Activated naive CD4-positive, alpha-beta T cell treated with anti-CD3 and anti-CD28 coated beads, Interleukin-2, amount 50 U/mL, for 16 hours (primary cell): ENCODE results near the gene SPINK9.

Source experiments
- DNase-seq: peaks from one replicate; pipeline ENCODE4 v3.0.0-alpha.2; 2020

SPINK9 gene, protein sequence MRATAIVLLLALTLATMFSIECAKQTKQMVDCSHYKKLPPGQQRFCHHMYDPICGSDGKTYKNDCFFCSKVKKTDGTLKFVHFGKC

DNA sequence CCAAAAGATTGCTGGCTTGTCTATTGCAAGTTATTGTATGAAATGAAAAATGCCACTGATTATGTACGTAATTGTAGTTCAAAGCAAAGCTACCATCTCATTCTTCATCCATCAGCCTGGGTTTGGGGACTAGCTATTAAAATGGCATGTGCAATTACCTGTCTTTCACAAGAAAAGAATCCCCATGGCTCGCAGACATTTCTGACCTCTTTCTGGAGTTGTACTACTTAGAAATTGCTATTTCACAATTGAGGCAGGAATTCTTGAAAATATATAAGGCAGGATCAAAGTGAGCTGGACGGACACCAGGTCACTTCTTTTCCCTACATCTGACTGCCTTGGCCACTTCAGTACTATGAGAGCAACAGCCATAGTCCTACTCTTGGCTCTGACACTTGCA, at the start of gene SPINK9:
Gene SPINK9, plus strand, starts transcription at position 301 of the 400 bp plus-strand sequence. Its CDS starts 55 bp downstream, at position 356.
- DNase-seq = no peak

DNA sequence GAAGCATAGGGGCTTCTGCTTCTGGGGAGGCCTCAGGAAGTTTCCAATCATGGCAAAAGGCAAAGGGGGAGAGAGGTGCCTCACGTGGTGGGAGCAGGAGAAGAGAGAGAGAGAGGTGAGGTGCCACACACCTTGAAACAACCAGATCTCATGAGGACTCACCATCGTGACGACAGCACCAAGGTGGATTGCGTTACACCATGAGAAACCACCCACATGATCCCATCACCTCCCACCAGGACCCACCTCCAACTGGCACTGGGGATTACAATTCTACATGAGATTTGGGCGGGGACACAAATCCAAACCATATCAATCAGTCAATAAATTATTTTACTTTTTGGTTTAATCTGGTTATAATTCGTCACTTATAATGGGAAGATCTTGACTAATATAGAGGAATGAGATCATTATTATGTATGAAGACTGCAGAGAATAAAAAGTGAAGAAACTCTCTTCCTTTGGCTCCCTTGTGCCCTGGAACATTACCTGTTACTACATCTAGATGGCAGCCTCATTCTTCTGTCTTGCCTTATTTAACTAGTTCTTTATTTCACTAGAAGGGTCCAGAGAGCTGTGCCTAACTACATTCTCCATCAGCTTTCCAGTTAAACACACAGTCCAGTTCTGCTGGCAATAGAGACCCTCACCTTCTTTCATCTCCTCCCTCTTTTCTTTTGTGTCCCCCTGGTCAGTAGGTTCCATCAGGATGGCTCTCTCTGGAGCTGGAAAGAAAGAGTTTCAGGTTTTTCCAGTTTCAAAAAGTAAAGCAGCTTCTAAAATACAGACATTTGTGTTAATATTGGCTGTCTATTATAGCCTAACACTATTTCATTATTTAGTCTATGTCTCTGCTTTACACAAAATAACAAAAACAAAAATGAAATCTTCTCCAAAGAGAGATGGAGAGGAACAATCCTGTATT, 44.8 kb upstream of the SPINK9 start:
- no peak for DNase-seq

DNA sequence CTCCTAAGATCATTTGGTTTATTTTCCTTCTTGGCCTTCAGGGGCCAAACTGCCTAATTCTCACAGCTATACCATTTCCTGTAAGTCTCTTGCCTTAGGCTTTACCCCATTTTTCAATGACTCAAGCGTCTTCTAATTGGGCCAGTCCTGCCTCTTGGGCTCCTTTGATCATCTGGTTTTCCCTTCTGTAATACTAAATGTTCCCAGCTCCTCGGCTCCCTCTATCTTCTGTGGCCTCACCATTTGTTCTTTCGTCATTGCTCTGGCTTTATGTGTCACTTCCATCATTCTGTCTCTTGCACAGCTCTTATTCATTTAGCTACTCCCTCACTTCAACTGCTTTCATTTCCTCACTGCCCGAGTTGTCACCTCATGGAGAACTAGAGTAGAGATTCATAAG, 37.6 kb upstream of the SPINK9 start:
- no peak for DNase-seq

DNA sequence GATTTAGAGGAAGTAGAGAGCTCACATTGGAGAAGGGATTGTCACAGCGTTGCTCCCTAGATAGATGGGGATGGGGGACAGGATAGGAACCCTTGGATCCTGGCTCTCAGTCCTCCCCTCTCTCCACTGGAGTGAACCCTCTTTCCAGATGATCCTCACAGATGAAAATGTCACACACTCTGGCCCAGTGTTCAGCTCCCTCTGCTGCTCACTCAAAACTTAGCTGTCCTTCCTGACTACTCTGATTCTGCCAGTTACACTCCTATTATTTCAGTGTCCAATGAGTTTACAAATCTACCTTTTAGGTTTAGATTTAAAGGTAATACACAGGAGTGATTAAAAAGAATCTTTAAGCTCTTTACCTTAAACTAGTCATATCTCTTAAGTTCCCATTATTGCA, 28.9 kb upstream of the SPINK9 start:
- no peak for DNase-seq

DNA sequence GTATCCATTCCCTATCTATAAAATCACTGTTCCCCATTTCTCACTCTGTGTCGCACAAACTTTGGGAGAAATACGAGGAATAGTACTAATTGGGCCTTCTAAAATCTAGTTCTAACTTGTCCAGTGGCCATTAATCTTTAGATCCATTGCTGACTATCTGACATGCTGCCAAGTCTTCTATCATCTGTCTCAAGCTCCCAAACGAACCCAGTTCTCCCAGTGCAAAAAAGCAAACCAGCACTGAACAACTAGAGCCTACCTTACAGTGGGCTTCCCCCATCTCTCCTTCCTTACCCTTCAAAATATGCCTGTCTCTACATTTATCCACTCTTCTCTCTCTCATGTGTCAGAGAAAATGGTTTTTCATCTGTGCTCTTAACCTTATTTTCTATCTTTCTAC, 26.3 kb upstream of the SPINK9 start:
- no peak for DNase-seq

- no peak for DNase-seq
These were observed 25.6 kb upstream of the SPINK9 start for GRCh38 chr5:148309746-148310145.

GRCh38 chr5:148311484-148311883, 23.9 kb upstream of the SPINK9 start:
- DNase-seq = no peak

GRCh38 chr5:148312153-148312552, 23.2 kb upstream of the SPINK9 start, which contains the start of gene SPINK7:
Gene SPINK7 (plus strand): TSS chr5:148312423. CDS start chr5:148312484, 61 bp downstream.
- DNase-seq = no peak

- DNase-seq = no peak
These were observed 21.2 kb upstream of the SPINK9 start for GRCh38 chr5:148314187-148314586.

- DNase-seq = no peak
These were observed 20.6 kb upstream of the SPINK9 start for GRCh38 chr5:148314731-148315130.

GRCh38 chr5:148320011-148320963, 15.1 kb upstream of the SPINK9 start:
- peak; percentile 10 for DNase-seq

GRCh38 chr5:148333262-148333849, 2.0 kb upstream of the SPINK9 start:
- no peak for DNase-seq

DNA sequence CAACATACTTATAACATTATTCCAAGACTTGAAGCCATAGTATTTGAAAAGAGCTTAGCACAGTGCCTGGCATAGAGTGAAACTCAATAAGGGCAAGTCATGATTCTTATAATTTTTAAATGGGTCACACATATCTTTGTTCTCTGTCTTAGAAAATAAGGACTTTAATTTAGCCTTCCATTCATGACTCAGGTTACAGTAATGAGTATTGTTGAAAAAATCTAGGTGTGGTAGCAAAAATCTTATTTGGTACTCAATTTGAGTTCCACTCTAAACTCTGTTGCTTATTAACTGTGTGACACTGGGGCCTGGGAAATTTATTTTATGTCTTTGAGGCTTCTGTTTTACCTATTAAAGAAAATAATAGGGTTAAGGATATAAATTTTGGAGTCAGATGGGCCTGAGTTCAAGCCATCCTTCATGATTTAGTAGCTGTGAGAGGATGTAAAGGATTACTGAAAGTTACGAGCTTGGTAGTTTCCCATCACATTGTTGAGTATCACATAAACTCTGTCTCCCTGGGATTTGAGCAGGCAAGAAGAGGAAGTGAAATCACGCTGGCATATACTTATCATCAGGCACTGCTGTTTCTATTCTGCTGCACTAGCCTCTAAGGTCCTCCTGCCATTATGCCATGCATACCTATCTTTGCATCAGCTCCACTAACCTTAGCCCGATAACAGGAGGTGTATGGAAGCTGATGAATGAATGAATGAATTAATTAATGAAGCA, 1.5 kb downstream of the SPINK9 start:
- DNase-seq = no peak

DNA sequence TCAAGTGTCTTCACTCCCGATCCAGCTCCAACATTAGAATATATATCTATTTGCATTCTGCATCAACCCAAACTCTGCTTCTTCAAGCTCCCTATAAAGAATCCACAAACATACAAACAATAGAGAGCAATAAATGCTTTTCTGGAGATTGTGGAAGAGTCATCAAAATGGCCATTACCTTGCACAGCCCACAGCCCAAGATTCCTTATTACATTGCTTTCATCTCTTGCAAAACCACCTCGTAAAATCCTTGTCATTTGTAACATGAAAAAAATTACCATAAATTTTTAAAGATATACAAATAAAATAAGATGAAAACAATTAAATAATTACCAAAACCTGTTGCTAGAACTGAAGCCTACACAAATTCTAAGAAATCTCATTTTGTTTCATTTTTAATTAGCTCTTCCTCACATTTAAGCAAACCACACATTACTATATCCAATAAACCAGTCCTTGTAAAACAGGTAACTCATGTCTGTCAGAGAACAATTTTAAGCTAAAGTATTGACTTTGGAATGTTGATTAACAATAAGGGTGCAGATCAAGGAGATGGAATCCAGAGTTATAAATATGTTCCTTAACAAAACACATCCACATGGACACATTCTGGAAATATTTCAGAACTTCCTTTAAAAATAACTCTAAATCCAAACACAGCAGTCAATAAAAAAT, 7.1 kb downstream of the SPINK9 start:
- DNase-seq = no peak

DNA sequence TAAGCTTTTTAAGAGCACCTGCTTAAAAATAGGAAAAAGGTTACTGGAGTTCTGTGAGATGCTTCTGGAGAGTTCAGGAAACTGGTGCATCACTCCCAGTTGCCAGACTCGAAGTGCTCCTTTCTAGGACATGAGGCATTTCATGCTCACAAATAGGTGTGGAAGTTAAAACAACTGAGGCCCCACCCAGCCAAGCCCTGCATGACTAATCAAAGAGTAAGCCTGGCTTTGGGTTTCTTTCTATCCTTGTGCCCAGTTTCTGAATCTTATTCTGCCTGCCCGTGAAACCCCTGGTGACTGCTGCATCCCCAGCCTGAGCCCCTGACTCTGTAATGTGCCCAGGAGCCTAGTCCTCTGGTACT, 7.7 kb downstream of the SPINK9 start:
- DNase-seq = no peak

- no peak for DNase-seq
These were observed 8.5 kb downstream of the SPINK9 start for GRCh38 chr5:148343603-148344487.

DNA sequence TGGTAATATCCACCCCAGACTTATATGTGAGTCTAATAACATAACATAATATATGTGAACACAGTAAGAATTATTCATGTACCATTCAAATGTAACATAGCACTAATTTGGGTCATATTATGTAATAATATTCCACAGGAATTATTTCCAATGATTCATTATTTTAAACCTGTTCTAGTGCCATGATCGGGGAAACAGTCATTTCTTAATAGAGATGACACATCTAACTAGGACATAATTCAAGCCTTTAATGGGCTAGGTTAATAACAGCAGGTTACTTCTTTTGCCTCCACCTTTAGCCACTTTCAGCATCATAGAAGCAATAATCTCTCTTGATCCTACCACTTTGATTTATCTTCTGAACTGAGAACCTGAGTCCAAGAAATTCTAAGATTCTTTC, 12.3 kb downstream of the SPINK9 start:
- DNase-seq = no peak

- DNase-seq = no peak
These were observed 17.3 kb downstream of the SPINK9 start for GRCh38 chr5:148352696-148353095.

DNA sequence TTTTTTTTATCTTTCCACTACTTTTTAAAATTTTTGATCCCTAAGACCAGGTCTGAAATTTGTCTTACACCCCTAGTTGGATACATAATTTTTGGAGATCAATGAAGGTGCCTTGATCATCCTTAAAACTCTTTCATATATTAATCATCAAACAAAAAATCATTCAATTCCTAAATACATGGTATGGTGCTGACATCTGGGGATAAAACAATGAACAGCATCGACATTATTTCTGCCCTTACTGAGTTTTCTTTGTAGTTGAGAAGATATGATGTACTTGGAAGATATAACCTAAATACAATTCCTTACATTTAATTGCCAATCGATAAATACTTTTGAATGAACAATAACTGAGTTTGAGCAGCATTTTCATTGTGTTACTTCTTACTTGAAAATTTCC, 18.3 kb downstream of the SPINK9 start:
- no peak for DNase-seq

DNA sequence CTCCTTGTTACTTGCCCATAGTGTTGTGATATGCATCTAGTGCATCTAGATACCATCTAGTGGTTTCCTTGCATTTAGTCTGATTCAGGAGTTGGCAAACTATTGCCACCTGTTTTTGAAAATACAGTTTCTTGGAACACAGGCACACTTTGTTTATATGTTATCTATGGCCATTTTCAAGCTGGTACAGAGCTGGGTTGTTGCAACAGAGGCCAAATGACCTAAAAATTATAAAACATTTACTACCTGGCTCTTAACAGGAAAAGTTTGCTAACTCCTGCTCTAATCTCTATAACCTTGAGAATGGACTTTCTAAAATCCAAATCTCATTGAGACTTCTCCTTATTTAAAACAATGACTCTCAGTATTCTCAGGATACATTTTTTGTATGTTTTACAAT, 29.0 kb downstream of the SPINK9 start:
- DNase-seq = no peak

DNA sequence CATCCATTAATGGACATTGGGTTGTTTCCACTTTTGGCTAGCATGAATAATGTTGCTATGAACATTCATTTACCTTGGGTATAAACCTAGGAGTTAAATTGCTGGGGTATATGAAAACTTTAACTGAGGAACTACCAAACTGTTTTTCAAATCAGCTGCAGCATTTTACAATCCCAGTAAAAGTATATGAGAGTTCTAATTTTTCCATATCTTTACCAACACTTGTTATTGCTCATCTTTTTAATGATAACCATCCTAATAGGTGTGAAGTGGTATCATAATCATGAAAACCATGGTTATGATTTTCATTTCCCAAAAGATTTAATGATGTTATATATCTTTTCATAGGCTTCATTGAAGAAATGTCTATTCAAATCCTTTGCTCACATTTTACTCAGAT, 32.9 kb downstream of the SPINK9 start:
- DNase-seq = no peak
